ENCODE results near the gene SH3GL3. TPM values are rescaled to one million over a fixed set of nuclear protein-coding genes. Genes with fewer than 3 reads are reported as not detected.
A peak's percentile ranks its signal among the peaks of the same experiment; 100 is the strongest.

Gene SH3GL3
- total RNA-seq, 2 experiments from 2014 or later: not detected

GRCh38 chr15:83569341-83569740 is 122.2 kb downstream of the SH3GL3 start:
- no TSS peak for BruUV-seq (replicated peaks)
- H2AFZ ChIP-seq (ENCODE audit: low read length): no peak overlapping the region
- no peak overlapping the region for H3K27ac ChIP-seq (ENCODE audit: low read depth, low read length, poor library complexity, severe bottlenecking)
- no peak overlapping the region for H3K4me2 ChIP-seq (ENCODE audit: low read length)
- POLR2A ChIA-PET: interaction anchor here (0.7 kb wide), 1 partner anchor 221 kb away, joined by 4 read pairs; no protein-coding TSS in a partner anchor
- H3K9me2 ChIP-seq (ENCODE audit: insufficient read depth, low read length): no peaks in the 10 kb centered on the region
- H3K9me3 ChIP-seq (ENCODE audit: low read length): no peaks in the 10 kb centered on the region
- no peaks in the 10 kb centered on the region for H3K4me1 ChIP-seq (ENCODE audit: insufficient read depth, low read length, poor library complexity, severe bottlenecking)
- no peak overlapping the region for H3K4me3 ChIP-seq (ENCODE audit: low read depth, low read length, poor library complexity, severe bottlenecking)
- TF ChIP-seq CTCF (conservative IDR thresholded peaks at IDR 0.05; ENCODE audit: low read length) (no peak), EZH2phosphoT487 (IDR thresholded peaks at IDR 0.05; ENCODE audit: borderline replicate concordance, low read depth, low read length) (no peak)
- H3K36me3 ChIP-seq (ENCODE audit: insufficient read depth, low read length): no peaks in the 10 kb centered on the region
- no peak for DNase-seq (ENCODE audit: low spot score)
- CTCF ChIA-PET (ENCODE audit: unreplicated experiment): no interaction called here
- no peaks in the 10 kb centered on the region for H4K20me1 ChIP-seq (ENCODE audit: insufficient read depth, low read length)
- intact Hi-C loops (cut with micrococcal nuclease; ENCODE audit: unreplicated experiment): loop anchor here (5.0 kb wide), 1 partner anchor 453 kb away; no protein-coding TSS in a partner anchor
- no peaks in the 10 kb centered on the region for H3K79me2 ChIP-seq (ENCODE audit: insufficient read depth, low read depth, low read length)

- TF ChIP-seq CTCF (conservative IDR thresholded peaks at IDR 0.05; ENCODE audit: low read length) (no peak), EZH2phosphoT487 (IDR thresholded peaks at IDR 0.05; ENCODE audit: borderline replicate concordance, low read depth, low read length) (no peak)
- no peaks in the 10 kb centered on the region for H3K4me1 ChIP-seq (ENCODE audit: insufficient read depth, low read length, poor library complexity, severe bottlenecking)
- no peak overlapping the region for H3K4me2 ChIP-seq (ENCODE audit: low read length)
- H4K20me1 ChIP-seq (ENCODE audit: insufficient read depth, low read length): no peaks in the 10 kb centered on the region
- no peaks in the 10 kb centered on the region for H3K9me2 ChIP-seq (ENCODE audit: insufficient read depth, low read length)
- no peaks in the 10 kb centered on the region for H3K9me3 ChIP-seq (ENCODE audit: low read length)
- H3K4me3 ChIP-seq (ENCODE audit: low read depth, low read length, poor library complexity, severe bottlenecking): no peak overlapping the region
- CTCF ChIA-PET (ENCODE audit: unreplicated experiment): no interaction called here
- H3K79me2 ChIP-seq (ENCODE audit: insufficient read depth, low read depth, low read length): no peaks in the 10 kb centered on the region
- POLR2A ChIA-PET: no interaction called here
- BruUV-seq (replicated peaks): no TSS peak
- no peak overlapping the region for H2AFZ ChIP-seq (ENCODE audit: low read length)
- DNase-seq (ENCODE audit: low spot score): no peak
- intact Hi-C loops (cut with micrococcal nuclease; ENCODE audit: unreplicated experiment): no loop called here
- H3K27ac ChIP-seq (ENCODE audit: low read depth, low read length, poor library complexity, severe bottlenecking): no peak overlapping the region
- no peaks in the 10 kb centered on the region for H3K36me3 ChIP-seq (ENCODE audit: insufficient read depth, low read length)
Observed at GRCh38 chr15:83570756-83571155, 123.6 kb downstream of the SH3GL3 start.

GRCh38 chr15:83571820-83572707 is 124.9 kb downstream of the SH3GL3 start:
- CTCF ChIA-PET (ENCODE audit: unreplicated experiment): no interaction called here
- Histone ChIP-seq H3K4me1 (ENCODE audit: insufficient read depth, low read length, poor library complexity, severe bottlenecking) (no peaks in the 10 kb centered on the region), H4K20me1 (ENCODE audit: insufficient read depth, low read length) (no peaks in the 10 kb centered on the region), H2AFZ (ENCODE audit: low read length) (no peak overlapping the region), H3K4me3 (ENCODE audit: low read depth, low read length, poor library complexity, severe bottlenecking) (no peak overlapping the region), H3K79me2 (ENCODE audit: insufficient read depth, low read depth, low read length) (no peaks in the 10 kb centered on the region), H3K9me2 (ENCODE audit: insufficient read depth, low read length) (no peaks in the 10 kb centered on the region), H3K36me3 (ENCODE audit: insufficient read depth, low read length) (no peaks in the 10 kb centered on the region), H3K27ac (ENCODE audit: low read depth, low read length, poor library complexity, severe bottlenecking) (no peak overlapping the region), H3K4me2 (ENCODE audit: low read length) (no peak overlapping the region), H3K9me3 (ENCODE audit: low read length) (no peaks in the 10 kb centered on the region)
- intact Hi-C loops (cut with micrococcal nuclease; ENCODE audit: unreplicated experiment): no loop called here
- peak; percentile 9 for DNase-seq (ENCODE audit: low spot score)
- no TSS peak for BruUV-seq (replicated peaks)
- POLR2A ChIA-PET: no interaction called here
- TF ChIP-seq CTCF (conservative IDR thresholded peaks at IDR 0.05; ENCODE audit: low read length) (peak; percentile 80), EZH2phosphoT487 (IDR thresholded peaks at IDR 0.05; ENCODE audit: borderline replicate concordance, low read depth, low read length) (no peak)

Measured in OCI-LY7 (cell line).